ENCODE data around the gene MXRA8.
"Not testable (repeated sequence)": the region's sequence is repeated elsewhere in the genome, so short reads cannot be mapped to it uniquely, and the experiment has no call there.

Gene MXRA8

DNA sequence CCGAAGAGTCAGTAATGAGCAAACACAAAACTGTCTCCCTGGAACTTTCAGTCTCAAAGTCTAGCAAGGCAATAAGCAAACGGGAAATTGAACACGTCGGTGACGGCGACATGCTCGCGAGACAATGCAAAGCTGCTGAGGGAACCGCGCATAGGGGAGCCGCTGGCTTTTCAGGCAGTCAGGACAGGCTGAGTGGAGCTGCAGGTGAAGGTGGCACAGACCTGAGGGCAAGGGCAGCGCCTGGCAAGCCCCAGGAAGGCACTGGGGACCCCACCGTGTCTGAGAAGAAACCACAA lies 38.8 kb downstream of the MXRA8 start:
- no peak for DNase-seq (ENCODE audit: low read depth)

- no peak for DNase-seq (ENCODE audit: low read depth)
Measured at GRCh38 chr1:1318777-1319645, 39.3 kb downstream of the MXRA8 start.

DNA sequence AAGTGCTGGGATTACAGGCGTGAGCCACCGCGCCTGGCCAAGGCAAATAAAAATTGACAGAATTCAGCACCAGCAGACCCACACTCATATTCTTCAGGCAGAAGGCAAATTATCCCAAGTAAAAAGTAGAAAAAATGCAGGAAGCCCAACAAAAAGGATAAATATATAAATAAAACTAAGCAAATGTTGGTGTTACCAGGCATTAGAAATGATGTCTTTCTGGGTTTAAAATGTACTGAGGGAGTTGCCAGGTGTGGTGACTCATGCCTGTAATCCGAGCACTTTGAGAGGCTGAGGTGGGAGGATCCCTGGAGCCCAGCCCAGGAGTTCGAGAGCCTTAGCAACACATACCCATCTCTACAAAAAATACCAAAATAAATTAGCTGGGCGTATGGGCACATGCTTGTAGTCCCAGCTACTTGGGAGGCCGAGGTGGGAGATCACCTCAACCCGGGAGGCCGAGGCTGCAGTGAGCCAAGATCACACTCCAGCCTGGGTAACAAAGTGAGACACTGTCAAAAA lies 40.2 kb downstream of the MXRA8 start:
- no peak for DNase-seq (ENCODE audit: low read depth)

GRCh38 chr1:1317420-1317819 lies 40.9 kb downstream of the MXRA8 start:
- no peak for DNase-seq (ENCODE audit: low read depth)

GRCh38 chr1:1316199-1316598 lies 42.2 kb downstream of the MXRA8 start:
- DNase-seq (ENCODE audit: low read depth), result not testable (repeated sequence)

- DNase-seq (ENCODE audit: low read depth), result no peak
Measured at GRCh38 chr1:1315435-1315954, 42.9 kb downstream of the MXRA8 start.

GRCh38 chr1:1314678-1315335 lies 43.5 kb downstream of the MXRA8 start:
- no peak for DNase-seq (ENCODE audit: low read depth)

- DNase-seq (ENCODE audit: low read depth), result no peak
Measured at GRCh38 chr1:1314237-1314586, 44.1 kb downstream of the MXRA8 start.

DNA sequence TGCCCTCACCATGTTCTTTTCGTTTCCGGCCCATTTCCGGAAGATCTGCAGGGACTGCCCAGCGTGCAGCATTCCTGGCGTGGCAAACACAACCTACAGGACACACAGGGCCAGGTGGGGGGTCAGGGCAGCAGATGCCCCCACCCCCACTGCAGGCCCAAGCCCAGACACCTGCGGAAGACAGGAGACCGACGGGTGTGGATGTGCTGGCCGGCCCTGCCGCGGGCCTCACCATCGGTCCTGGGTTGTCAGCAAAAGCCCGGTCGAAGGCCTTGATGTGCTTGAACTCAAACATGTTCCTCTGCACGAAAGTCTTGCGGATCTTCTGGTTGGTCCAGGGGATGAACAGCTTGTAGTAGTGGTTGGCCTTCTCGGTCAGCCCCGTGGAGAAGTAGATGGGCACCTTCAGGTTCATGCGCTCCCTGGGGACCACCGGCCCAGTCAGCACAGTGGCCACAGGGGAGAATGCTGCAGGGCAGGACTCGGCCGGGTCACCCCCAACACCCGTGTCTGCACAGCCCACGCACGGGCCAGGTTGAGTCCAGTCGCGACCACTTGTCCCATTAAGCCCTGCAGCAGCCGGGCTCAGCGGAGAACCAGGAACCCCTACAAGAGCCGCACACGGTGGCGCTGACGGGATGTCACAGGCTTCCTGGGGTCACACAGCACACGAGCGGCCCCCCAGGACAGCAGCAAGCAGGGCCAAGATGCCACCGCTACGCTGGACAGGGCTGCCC lies 44.7 kb downstream of the MXRA8 start:
- no peak for DNase-seq (ENCODE audit: low read depth)

GRCh38 chr1:1312450-1313314 lies 45.7 kb downstream of the MXRA8 start:
- DNase-seq (ENCODE audit: low read depth), result no peak

GRCh38 chr1:1311107-1312104 lies 46.9 kb downstream of the MXRA8 start:
- no peak for DNase-seq (ENCODE audit: low read depth)

DNA sequence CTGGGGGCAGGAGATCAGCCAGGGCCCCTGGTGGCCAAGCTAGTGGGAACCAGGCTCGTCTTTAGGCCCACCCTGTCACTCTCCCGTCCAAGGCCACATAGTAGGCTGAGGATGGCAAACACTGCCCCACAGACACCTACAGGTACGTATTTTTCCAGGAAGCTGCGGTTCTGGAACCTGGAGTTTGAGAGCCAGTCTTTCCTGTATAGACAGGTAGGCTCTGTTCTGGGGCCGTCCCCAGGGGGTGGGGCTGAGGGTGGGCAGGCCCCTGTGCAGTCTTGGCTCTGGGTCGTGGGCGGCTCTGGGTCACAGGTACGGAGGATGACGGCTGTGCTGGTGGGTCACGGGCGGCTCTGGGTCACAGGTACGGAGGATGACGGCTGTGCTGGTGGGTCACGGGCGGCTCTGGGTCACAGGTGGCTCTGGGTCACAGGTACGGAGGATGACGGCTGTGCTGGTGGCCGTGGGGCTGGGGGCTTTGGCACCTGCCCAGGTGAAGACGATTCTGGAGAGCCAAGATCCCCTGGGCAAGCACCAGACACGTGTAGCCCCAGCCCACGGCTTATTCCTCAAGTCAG lies 47.8 kb downstream of the MXRA8 start:
- DNase-seq (ENCODE audit: low read depth), result no peak

DNA sequence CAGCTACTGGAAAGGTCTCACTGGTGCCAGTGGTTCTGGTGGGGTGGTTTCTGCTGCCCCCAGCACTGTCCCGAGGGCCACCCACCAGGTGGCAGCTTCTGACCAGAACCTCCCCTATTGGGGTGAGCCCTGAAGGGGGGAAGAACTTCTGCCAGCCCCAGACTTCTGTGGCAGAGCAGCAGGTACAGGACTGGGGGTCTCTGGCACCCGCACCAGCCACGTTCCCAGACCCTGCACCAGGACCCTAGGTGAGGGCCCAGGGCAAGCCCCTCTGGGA lies 48.3 kb downstream of the MXRA8 start:
- DNase-seq (ENCODE audit: low read depth), result no peak

- DNase-seq (ENCODE audit: low read depth), result no peak
Measured at GRCh38 chr1:1309251-1310108, 48.9 kb downstream of the MXRA8 start.

GRCh38 chr1:1308756-1309250 lies 49.6 kb downstream of the MXRA8 start:
- no peak for DNase-seq (ENCODE audit: low read depth)

DNA sequence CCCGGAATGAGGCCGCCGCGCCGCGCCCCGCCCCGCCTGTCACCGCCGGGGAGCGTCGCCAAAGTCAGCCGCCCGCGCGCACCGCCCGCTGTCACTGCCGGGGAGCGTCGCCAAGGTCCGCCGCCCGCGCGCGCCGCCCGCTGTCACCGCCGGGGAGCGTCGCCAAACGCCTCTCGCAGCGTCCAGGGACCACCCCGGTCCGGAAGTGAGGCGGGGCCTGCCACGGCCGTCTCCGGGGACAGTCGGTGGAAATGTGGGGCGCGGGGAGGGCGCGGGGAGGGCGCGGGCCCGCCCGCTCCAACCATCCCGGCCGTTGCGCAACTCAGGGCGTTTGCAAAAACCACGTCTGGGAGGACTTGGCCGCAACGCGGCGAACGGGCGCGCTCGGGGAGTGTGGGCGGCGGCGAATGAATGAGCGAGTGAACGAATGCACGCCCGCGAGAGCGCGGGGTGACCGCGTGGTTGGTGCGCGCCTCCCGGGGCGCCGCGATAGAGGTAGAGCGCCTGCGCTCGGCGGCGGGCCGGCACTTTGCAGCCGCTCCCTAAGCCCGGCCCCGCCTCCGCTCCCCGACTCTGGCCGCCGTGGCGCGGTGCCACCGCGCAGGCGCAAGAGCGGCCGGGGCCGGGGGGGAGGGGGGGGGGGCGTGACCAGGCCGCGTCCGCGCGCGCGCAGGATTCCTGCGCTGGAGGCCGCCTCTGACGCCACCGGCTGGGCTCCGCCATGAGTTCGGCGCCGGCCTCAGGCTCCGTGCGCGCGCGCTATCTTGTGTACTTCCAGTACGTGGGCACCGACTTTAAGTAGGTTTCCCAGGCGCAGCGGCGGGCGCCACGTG lies 50.2 kb downstream of the MXRA8 start, which contains the start of the genes ACAP3 and PUSL1:
ACAP3 (minus strand) TSS at position 8 of the 833 bp plus-strand sequence. CDS start 115 bp downstream, outside the sequence.
PUSL1 (plus strand) TSS at position 675 of the 833 bp plus-strand sequence; CDS start at position 722, 47 bp downstream.
- peak; percentile 72 for DNase-seq (ENCODE audit: low read depth)

- no peak for DNase-seq (ENCODE audit: low read depth)
Measured at GRCh38 chr1:1307261-1307922, 51.0 kb downstream of the MXRA8 start.

Measured in stimulated activated CD8-positive, alpha-beta memory T cell treated with anti-CD3 and anti-CD28 coated beads, Interleukin-15, amount 100 ng/mL, for 24 hours (primary cell).